HepG2 (cell line): ENCODE data around the gene BCL11B. TPM values are rescaled to one million over a fixed set of nuclear protein-coding genes. Genes with fewer than 3 reads are reported as not detected.

Experiments
- ATAC-seq: fragments of 200-7000 bp; cut with Tn5 transposase; 3 replicates; pipeline ENCODE4 v1.9.1; 2020; ENCODE audit warnings: mild to moderate bottlenecking, moderate library complexity
- BruUV-seq: library from RNA; stranded (reverse); fragments of 400-500 nt; replicated peaks from 2 replicates; lab custom pipeline; 2021; lab: Mats Ljungman, UMichigan
- CTCF ChIA-PET: fragments of 300-600 bp; formaldehyde crosslinking; extraction: SDS; loops from one replicate; lab custom pipeline; 2021; ENCODE audit warnings: low total read pairs, inconsistent platforms, low intra/inter-chr PET ratio; lab: Yijun Ruan, JAX
- POLR2A ChIA-PET: fragments of 350-600 bp; sonication (Branson Sonifier 250); formaldehyde crosslinking; loops from one replicate; lab custom pipeline; 2020; ENCODE audit warnings: antibody characterized with exemption, inconsistent platforms; lab: Yijun Ruan, JAX
- DNase-seq: peaks from one replicate; pipeline ENCODE4 v3.0.0-alpha.2; 2015; ENCODE audit warnings: low spot score
- FAIRE-seq: peaks from 3 replicates; lab custom pipeline; 2011; peaks lifted over from hg19 to GRCh38; lab: Jason Lieb, UNC
- H2AFZ ChIP-seq: one replicate; pipeline ENCODE4 v1.6.1; 2011; ENCODE audit warnings: low read length, inconsistent platforms
- H3K27ac ChIP-seq: fragments of 300-600 bp; 3 replicates; pipeline ENCODE4 v1.8.0; 2011; ENCODE audit warnings: mixed run types, mild to moderate bottlenecking, mixed read lengths, low read length, inconsistent platforms; ENCODE audit not compliant: insufficient read depth; ENCODE audit errors: extremely low read length
- H3K27me3 ChIP-seq, 2 experiments: fragments of 200-600 bp in 1 of 2; 2 replicates in 1 of 2; 3 replicates in 1 of 2; pipeline versions ENCODE4 v1.6.0 to v1.8.0; 2011; ENCODE audit warnings: low read length in 2 of 2, mild to moderate bottlenecking in 2 of 2, moderate library complexity in 2 of 2, inconsistent platforms in 1 of 2; ENCODE audit not compliant: insufficient read depth in 2 of 2, control insufficient read depth in 1 of 2
- H3K36me3 ChIP-seq, 2 experiments: fragments of 200-600 bp in 1 of 2; replicated peaks in 1 of 2; 2 replicates in 1 of 2; 3 replicates in 1 of 2; pipeline versions ENCODE4 v1.5.1 to v1.8.0; 2011; ENCODE audit warnings: low read length in 2 of 2, inconsistent platforms in 1 of 2; ENCODE audit not compliant: insufficient read depth in 2 of 2, control insufficient read depth in 1 of 2
- H3K4me1 ChIP-seq: 2 replicates; pipeline ENCODE4 v1.5.1; 2012; ENCODE audit warnings: low read length, inconsistent platforms; ENCODE audit not compliant: insufficient read depth
- H3K4me2 ChIP-seq: 2 replicates; pipeline ENCODE4 v1.6.0; 2011; ENCODE audit warnings: low read depth, low read length, inconsistent platforms
- H3K4me3 ChIP-seq, 3 experiments: fragments of 200-600 bp in 1 of 3; sonication (generic), shearing (Covaris generic) in 1 of 3; replicated peaks in 1 of 3; 2 replicates each; pipeline ENCODE4 v1.5.1; 2011 to 2016; ENCODE audit warnings: low read length in 3 of 3, inconsistent platforms in 2 of 3, low read depth in 2 of 3, mild to moderate bottlenecking in 2 of 3, control low read depth in 1 of 3, mixed read lengths in 1 of 3; ENCODE audit not compliant: insufficient read depth in 1 of 3
- H3K79me2 ChIP-seq: one replicate; pipeline ENCODE4 v1.6.1; 2011; ENCODE audit warnings: low read length, inconsistent platforms; ENCODE audit not compliant: insufficient read depth
- H3K9ac ChIP-seq: 2 replicates; pipeline ENCODE4 v1.6.0; 2011; ENCODE audit warnings: mild to moderate bottlenecking, low read depth, low read length, inconsistent platforms; ENCODE audit not compliant: insufficient read depth
- H3K9me3 ChIP-seq: 2 replicates; pipeline ENCODE4 v1.5.1; 2012; ENCODE audit warnings: mild to moderate bottlenecking, low read length
- H4K20me1 ChIP-seq: 2 replicates; pipeline ENCODE4 v1.6.0; 2011; ENCODE audit warnings: inconsistent platforms, mild to moderate bottlenecking, low read length, moderate library complexity; ENCODE audit not compliant: insufficient read depth
- KAT2B ChIP-seq: fragments of 150-350 bp; IDR thresholded peaks from 2 replicates; pipeline ENCODE4 v1.6.1; 2014; ENCODE audit warnings: low read depth, low read length, borderline replicate concordance
- KLF9 ChIP-seq: IDR thresholded peaks from 2 replicates; pipeline ENCODE4 v1.6.1; 2016; ENCODE audit warnings: low read depth
- MTA3 ChIP-seq: sonication (generic); formaldehyde crosslinking; IDR thresholded peaks from 2 replicates; pipeline ENCODE4 v1.4.0; 2020; ENCODE audit warnings: missing genetic modification reagents
- NFE2 ChIP-seq: sonication (generic); formaldehyde crosslinking; IDR thresholded peaks from 2 replicates; pipeline ENCODE4 v1.4.0; 2020; ENCODE audit warnings: missing genetic modification reagents
- SIN3A ChIP-seq: IDR thresholded peaks from 2 replicates; pipeline ENCODE4 v1.6.1; 2011; ENCODE audit warnings: low read depth, mild to moderate bottlenecking, control low read depth, low read length, borderline replicate concordance
- ZBTB46 ChIP-seq: sonication (generic); formaldehyde crosslinking; IDR thresholded peaks from 2 replicates; pipeline ENCODE4 v1.4.0; 2020; ENCODE audit warnings: mild to moderate bottlenecking, missing genetic modification reagents, borderline replicate concordance
- ZNF484 ChIP-seq: sonication (generic); formaldehyde crosslinking; IDR thresholded peaks from 2 replicates; pipeline ENCODE4 v1.5.1; 2020; ENCODE audit warnings: mild to moderate bottlenecking, low read depth, missing genetic modification reagents, borderline replicate concordance
- WGBS: methylation state at CpG from one replicate; pipeline ENCODE4 v1.1.6; 2017; ENCODE audit warnings: low lambda C conversion rate; 5-methylcytosine and 5-hydroxymethylcytosine counted together
- in situ Hi-C: cut with HindIII; loops from 2 replicates; pipeline ENCODE4 v1.10.0; 2017; ENCODE audit warnings: low pct_unique_long_range_greater_than_20kb; ENCODE audit not compliant: extremely low pct_ligation_motif_present
- intact Hi-C: fragments of 100-400 bp; cut with micrococcal nuclease; formaldehyde crosslinking; loops from one replicate; pipeline ENCODE4 v1.10.0; 2022; ENCODE audit not compliant: unreplicated experiment
- polyA plus RNA-seq, 8 experiments: library from polyadenylated mRNA; depleted of rRNA in 3 of 8; stranded (reverse) in 7 of 8; unstranded in 1 of 8; fragments of >200 nt; fragmentation: Illumina TruSeq in 4 of 8; extraction: Trizol in 4 of 8; gene quantifications; 2 replicates each; pipeline versions ENCODE4 v1.2.1 to v1.2.3, GENCODE V29; 2011 to 2016; ENCODE audit warnings: low read depth in 4 of 8, missing spikeins in 1 of 8, mixed read lengths in 1 of 8; ENCODE audit not compliant: insufficient read depth in 1 of 8
- total RNA-seq, 5 experiments: library from RNA; depleted of rRNA; stranded (reverse); fragments of >200 nt; fragmentation: Illumina TruSeq; extraction: Trizol; gene quantifications; 2 replicates each; pipeline ENCODE4 v1.2.3, GENCODE V29; 2016; ENCODE audit warnings: low read depth in 1 of 5

The BCL11B gene
- total and polyA plus RNA-seq, 2 of the 13 experiments (the other 11 are each of a cell fraction or from before 2014, with no cell fraction given): not detected

- in situ Hi-C loops: loop anchor here (10.0 to 25.0 kb wide), 3 partner anchors 136 to 1274 kb away; no protein-coding TSS in a partner anchor
- TF ChIP-seq ZNF484 (no peak), MTA3 (no peak), NFE2 (no peak), KLF9 (no peak), SIN3A (no peak), ZBTB46 (CRISPR knock-in tag) (no peak), KAT2B (no peak)
- ChIA-PET POLR2A (no interaction called here), CTCF (no interaction called here)
- Histone ChIP-seq H3K9ac (no peak overlapping the region), H3K36me3 (no peaks in the 10 kb centered on the region), H3K27ac (no peak overlapping the region), H3K4me3 (no peak overlapping the region), H2AFZ (no peak overlapping the region), H3K9me3 (no peaks in the 10 kb centered on the region), H3K4me2 (no peak overlapping the region), H3K4me1 (no peaks in the 10 kb centered on the region), H3K27me3 (peaks cover 3 to 86% of the 10 kb centered on the region in 2 experiments; a peak in 4 of 5 replicates), H4K20me1 (no peaks in the 10 kb centered on the region), H3K79me2 (no peaks in the 10 kb centered on the region)
- BruUV-seq: no TSS peak
- no peak for FAIRE-seq
- WGBS: 18% methylated on average over 19 of the region's 20 CpGs
- intact Hi-C loops: loop anchor here (10.0 kb wide), 1 partner anchor 1966 kb away; no protein-coding TSS in a partner anchor
- DNase-seq: no peak
- ATAC-seq: no peak
Measured at GRCh38 chr14:99260587-99261551, 11.1 kb downstream of the BCL11B start.
